GM13976 (cell line): ENCODE results near the gene DYRK4.
"Not testable (repeated sequence)": the region's sequence is repeated elsewhere in the genome, so short reads cannot be mapped to it uniquely, and the experiment has no call there.

Experiments
- DNase-seq: peaks from one replicate; pipeline ENCODE4 v3.0.0; 2012; ENCODE audit warnings: low spot score
- CTCF ChIP-seq: IDR thresholded peaks from 2 replicates; pipeline ENCODE4 v1.5.1; 2012; ENCODE audit warnings: borderline replicate concordance, mild to moderate bottlenecking; ENCODE audit not compliant: insufficient read depth; ENCODE audit errors: extremely low read depth, missing control alignments, control extremely low read depth
- in situ Hi-C: fragments of 300-500 bp; cut with MboI; formaldehyde crosslinking; loops from one replicate; pipeline ENCODE4 v1.12.0; 2022; ENCODE audit warnings: low sequenced_read_pairs, mixed read lengths, inconsistent platforms; ENCODE audit not compliant: unreplicated experiment

The DYRK4 gene

GRCh38 chr12:4562034-4562657 is at the start of gene DYRK4:
TSS of gene DYRK4 (plus strand) at chr12:4562208. CDS start at chr12:4562246, 38 bp downstream.
- no peak for TF ChIP-seq CTCF
- in situ Hi-C loops = no loop called here
- peak; percentile 46 for DNase-seq

GRCh38 chr12:4518106-4518728 is 43.8 kb upstream of the DYRK4 start:
- no peak for DNase-seq
- TF ChIP-seq CTCF = no peak
- in situ Hi-C loops = no loop called here

- in situ Hi-C loops, DNase-seq: not testable (repeated sequence)
Measured at GRCh38 chr12:4523443-4523842, 38.6 kb upstream of the DYRK4 start.

- in situ Hi-C loops = no loop called here
Measured at GRCh38 chr12:4526923-4527546, 35.0 kb upstream of the DYRK4 start.

GRCh38 chr12:4530160-4530559 is 31.8 kb upstream of the DYRK4 start:
- in situ Hi-C loops = no loop called here
- no peak for TF ChIP-seq CTCF
- DNase-seq = no peak

More at GRCh38 chr12:4526923-4527546, 35.0 kb upstream of the DYRK4 start:
- peak; percentile 14 for DNase-seq
- TF ChIP-seq CTCF = no peak

GRCh38 chr12:4530982-4531586 is 30.9 kb upstream of the DYRK4 start:
- TF ChIP-seq CTCF = no peak
- in situ Hi-C loops = no loop called here
- no peak for DNase-seq

- in situ Hi-C loops = no loop called here
- no peak for DNase-seq
- no peak for TF ChIP-seq CTCF
Measured at GRCh38 chr12:4535092-4535491, 26.9 kb upstream of the DYRK4 start.
